ENCODE data around the gene CUL4A.
"Not testable (repeated sequence)": the region's sequence is repeated elsewhere in the genome, so short reads cannot be mapped to it uniquely, and the experiment has no call there.

The CUL4A gene

GRCh38 chr13:113209336-113209758, at the start of gene CUL4A:
TSS of gene CUL4A (plus strand) at chr13:113209613. CDS start at chr13:113209628, 15 bp downstream.
- peak; percentile 45 to 56 for DNase-seq (ENCODE audit: extremely low read depth in 1 of 2, low read depth in 1 of 2)

- DNase-seq (ENCODE audit: extremely low read depth in 1 of 2, low read depth in 1 of 2) = no peak
These were observed 49.7 kb upstream of the CUL4A start for GRCh38 chr13:113159701-113160100.

DNA sequence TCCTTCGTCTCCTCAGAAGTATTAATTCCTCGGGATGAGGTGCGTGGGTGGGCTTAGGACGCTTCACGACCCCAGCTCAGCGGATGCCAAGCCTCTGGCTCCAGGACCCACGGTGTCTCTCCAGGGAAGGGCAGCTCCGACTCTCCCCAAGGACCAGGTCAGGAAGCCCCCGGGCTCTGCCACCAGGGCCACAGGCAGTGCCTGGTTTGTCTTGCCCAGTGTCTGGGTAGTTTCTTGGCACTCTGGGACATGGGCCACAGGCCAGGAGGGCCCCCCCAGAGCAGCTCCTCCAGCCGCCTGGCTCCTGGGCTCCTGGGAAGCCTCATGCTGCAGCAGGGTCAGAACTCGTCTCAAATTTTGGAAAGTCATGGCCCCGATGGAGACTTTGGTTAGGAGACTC, 48.4 kb upstream of the CUL4A start:
- DNase-seq (ENCODE audit: extremely low read depth in 1 of 2, low read depth in 1 of 2) = no peak

GRCh38 chr13:113161433-113161832, 48.0 kb upstream of the CUL4A start:
- no peak for DNase-seq (ENCODE audit: extremely low read depth in 1 of 2, low read depth in 1 of 2)

DNA sequence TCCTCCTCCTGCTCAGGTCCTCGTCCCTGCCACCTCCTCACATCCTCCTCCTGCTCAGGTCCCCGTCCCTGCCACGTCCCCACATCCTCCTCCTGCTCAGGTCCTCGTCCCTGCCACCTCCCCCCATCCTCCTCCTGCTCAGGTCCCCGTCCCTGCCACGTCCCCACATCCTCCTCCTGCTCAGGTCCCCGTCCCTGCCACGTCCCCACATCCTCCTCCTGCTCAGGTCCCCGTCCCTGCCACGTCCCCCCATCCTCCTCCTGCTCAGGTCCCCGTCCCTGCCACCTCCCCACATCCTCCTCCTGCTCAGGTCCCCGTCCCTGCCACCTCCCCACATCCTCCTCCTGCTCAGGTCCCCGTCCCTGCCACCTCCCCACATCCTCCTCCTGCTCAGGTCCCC, 47.4 kb upstream of the CUL4A start:
- DNase-seq (ENCODE audit: extremely low read depth in 1 of 2, low read depth in 1 of 2) = not testable (repeated sequence)

- no peak for DNase-seq (ENCODE audit: extremely low read depth in 1 of 2, low read depth in 1 of 2)
These were observed 46.4 kb upstream of the CUL4A start for GRCh38 chr13:113162783-113163685.

GRCh38 chr13:113164492-113164891, 44.9 kb upstream of the CUL4A start:
- no peak for DNase-seq (ENCODE audit: extremely low read depth in 1 of 2, low read depth in 1 of 2)

DNA sequence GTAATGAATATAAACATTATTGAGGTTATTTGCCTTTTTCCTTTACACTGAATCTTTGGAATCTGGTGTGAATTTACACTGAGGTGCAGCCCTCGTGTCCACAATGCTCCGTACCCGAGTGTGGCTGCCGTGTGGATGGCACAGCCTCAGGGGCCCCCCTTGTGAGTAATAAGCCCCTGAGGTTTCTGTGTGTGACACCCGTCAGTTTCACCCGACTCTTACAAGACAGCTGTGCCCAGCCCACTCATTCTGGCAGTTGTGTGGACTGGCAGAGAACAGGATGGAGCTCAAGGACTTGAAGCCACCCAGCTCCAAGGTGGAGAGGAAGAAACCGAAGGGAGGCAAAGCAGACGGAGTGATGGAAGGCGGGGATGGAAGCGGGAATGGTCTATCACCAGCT, 43.1 kb upstream of the CUL4A start:
- no peak for DNase-seq (ENCODE audit: extremely low read depth in 1 of 2, low read depth in 1 of 2)

DNA sequence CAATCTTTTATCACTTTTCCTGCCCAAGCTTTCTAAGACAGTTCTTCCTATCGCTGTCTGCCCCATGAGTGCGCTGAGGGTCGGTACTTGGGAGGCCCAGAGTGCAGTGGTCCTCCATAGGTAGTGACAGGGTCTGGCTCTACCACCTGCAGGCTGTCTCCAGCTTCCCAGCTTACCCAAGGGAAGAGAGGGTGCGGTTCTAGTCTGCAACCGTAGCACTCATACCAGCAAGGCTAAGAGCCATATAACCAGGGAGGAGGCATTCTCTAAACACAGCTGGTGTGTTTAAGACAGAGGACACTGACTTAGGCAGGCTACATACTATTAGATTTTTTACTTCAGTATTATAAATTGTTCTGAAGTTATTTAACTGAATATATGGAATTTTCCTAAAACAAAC, 42.7 kb upstream of the CUL4A start:
- DNase-seq (ENCODE audit: extremely low read depth in 1 of 2, low read depth in 1 of 2) = no peak

DNA sequence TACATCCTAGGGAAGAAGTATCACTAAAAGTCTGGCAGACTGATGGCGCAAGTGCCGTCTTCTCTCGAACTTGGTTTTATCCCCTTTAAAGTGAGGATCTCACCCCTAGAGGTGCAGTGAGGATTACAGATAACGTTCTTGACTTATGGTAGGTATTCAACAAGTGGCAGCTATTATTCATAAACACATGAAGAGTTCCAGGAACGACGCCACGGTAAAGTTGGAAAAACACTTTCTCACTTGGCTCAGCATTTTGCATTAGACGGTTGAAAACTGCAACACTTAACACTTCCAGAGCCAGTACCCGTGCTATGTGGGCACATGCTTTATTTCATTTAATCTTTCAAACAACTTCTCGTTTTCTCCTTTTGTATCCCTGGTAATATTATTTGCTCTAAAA, 42.3 kb upstream of the CUL4A start:
- no peak for DNase-seq (ENCODE audit: extremely low read depth in 1 of 2, low read depth in 1 of 2)

DNA sequence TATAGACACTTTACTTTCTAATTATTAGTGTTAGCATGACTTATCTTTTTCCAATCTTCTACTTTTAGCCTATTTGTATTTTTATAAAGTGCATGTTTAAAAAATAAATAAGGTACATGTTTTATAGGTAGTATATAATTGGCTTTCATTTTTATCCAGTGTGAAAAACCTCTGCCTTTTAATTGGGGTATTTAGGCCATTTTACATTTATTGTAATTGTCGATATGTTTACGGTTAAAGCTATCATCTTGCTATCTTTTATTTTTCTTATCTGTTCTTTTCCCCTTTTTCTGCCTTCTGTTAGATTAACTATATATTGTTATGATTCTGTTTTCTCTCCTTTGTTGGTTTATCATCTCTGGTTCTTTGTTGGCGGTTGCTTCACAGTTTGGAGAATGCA, 41.8 kb upstream of the CUL4A start:
- DNase-seq (ENCODE audit: extremely low read depth in 1 of 2, low read depth in 1 of 2) = no peak

DNA sequence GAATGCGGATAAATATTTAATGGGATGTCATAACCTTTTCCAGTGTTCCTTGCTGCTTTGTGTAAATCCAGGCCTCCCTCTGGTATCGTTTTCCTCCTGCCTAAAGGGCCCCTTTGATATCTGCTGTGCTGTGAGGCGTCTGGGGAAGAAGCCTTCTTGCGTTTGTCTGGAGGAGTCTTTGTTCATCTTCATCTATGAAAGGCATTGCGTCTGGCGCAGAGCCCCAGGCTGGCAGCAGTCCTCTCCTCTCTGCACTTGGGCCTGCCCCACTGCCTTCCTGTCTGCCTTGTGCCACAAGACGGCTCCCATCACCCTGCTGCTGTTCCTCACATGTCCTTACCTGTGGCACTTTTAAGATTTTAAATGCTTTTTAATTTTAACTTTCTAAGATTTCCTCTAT, 41.2 kb upstream of the CUL4A start:
- DNase-seq (ENCODE audit: extremely low read depth in 1 of 2, low read depth in 1 of 2) = no peak

- DNase-seq (ENCODE audit: extremely low read depth in 1 of 2, low read depth in 1 of 2) = no peak
These were observed 39.8 kb upstream of the CUL4A start for GRCh38 chr13:113169277-113170272.

- DNase-seq (ENCODE audit: extremely low read depth in 1 of 2, low read depth in 1 of 2) = no peak
These were observed 38.9 kb upstream of the CUL4A start for GRCh38 chr13:113170511-113170910.

DNA sequence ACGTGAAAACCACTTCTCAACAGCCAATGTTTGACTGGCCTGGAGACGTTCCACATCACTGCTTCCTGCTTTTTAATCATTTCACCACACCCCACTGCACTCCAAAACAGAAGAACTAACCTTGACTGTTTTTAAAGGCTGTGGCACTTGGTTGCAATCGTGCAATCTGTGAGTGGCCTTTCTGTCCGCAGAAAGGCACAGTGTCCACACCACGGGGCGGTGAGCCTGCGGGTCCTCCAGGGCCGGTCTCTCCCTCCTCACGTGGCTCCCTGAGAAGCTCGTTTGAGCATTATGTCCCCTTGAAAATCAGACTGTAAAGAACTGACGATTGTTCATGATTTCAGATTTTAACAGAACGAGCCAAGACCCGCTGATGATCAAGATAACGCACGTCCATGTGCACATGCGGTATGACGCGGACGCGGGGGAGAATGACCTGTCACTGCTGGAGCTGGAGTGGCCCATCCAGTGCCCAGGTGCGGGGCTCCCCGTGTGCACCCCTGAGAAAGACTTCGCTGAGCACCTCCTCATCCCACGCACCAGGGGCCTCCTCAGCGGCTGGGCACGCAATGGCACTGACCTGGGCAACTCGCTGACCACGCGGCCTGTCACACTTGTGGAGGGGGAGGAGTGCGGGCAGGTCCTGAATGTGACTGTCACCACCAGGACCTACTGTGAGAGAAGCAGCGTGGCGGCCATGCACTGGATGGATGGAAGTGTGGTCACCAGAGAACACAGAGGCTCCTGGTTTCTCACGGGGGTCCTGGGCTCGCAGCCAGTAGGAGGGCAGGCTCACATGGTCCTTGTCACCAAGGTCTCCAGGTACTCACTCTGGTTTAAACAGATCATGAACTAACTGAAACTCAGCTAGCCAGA, 37.9 kb upstream of the CUL4A start:
- DNase-seq (ENCODE audit: extremely low read depth in 1 of 2, low read depth in 1 of 2) = no peak

- no peak for DNase-seq (ENCODE audit: extremely low read depth in 1 of 2, low read depth in 1 of 2)
These were observed 36.9 kb upstream of the CUL4A start for GRCh38 chr13:113172419-113172926.

DNA sequence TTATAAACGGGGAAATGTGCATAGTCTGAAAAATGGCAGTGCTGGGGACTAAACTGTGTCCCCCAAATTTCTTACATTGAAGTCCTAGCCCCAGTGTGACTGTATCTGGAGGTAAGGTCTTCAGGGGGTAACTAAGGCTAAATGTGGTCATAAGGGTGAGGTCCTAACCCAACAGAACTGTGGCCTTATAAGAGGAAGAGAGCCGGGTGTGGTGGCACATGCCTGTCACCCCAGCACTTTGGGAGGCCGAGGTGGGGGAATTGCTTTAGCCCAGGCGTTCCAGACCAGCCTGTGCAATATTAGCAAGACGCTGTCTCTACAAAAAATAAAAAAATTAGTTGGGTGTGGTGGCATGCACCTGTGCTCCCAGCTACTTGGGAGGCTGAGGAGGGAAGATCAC, 33.1 kb upstream of the CUL4A start:
- DNase-seq (ENCODE audit: extremely low read depth in 1 of 2, low read depth in 1 of 2) = no peak

DNA sequence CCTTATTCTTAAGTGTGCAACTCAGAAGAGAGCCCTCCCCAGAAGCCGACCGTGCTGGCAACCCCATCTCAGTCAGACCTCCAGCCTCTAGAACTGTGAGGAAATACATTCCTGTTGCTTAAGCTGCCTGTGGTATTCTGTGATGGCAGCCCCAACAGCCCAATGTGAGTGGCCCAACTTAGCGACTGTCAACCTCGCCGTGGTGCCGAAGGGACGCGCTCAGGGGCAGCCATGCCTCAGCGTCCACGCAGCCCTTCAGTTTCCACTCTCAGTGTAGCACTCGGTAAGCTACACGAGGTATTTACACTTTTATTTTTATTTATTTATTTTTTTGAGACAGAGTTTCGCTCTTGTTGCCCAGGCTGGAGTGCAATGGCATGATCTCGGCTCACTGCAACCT, 32.6 kb upstream of the CUL4A start:
- DNase-seq (ENCODE audit: extremely low read depth in 1 of 2, low read depth in 1 of 2) = no peak

- DNase-seq (ENCODE audit: extremely low read depth in 1 of 2, low read depth in 1 of 2) = no peak
These were observed 31.1 kb upstream of the CUL4A start for GRCh38 chr13:113178070-113178895.

- no peak for DNase-seq (ENCODE audit: extremely low read depth in 1 of 2, low read depth in 1 of 2)
These were observed 30.6 kb upstream of the CUL4A start for GRCh38 chr13:113178896-113179167.

Data from stimulated activated CD8-positive, alpha-beta memory T cell treated with anti-CD3 and anti-CD28 coated beads, Interleukin-7, amount 100 ng/mL, for 48 hours (primary cell).